ENCODE data around the gene L3MBTL2.
"Not testable (repeated sequence)": the region's sequence is repeated elsewhere in the genome, so short reads cannot be mapped to it uniquely, and the experiment has no call there.

The L3MBTL2 gene

GRCh38 chr22:41242396-41243117 lies 37.4 kb downstream of the L3MBTL2 start:
- no peak for FAIRE-seq

GRCh38 chr22:41243361-41243760 lies 38.2 kb downstream of the L3MBTL2 start:
- FAIRE-seq, result no peak

GRCh38 chr22:41245917-41246499 lies 40.9 kb downstream of the L3MBTL2 start:
- no peak for FAIRE-seq

GRCh38 chr22:41247703-41248102 lies 42.6 kb downstream of the L3MBTL2 start:
- no peak for FAIRE-seq

GRCh38 chr22:41248314-41248713 lies 43.2 kb downstream of the L3MBTL2 start:
- no peak for FAIRE-seq

- no peak for FAIRE-seq
Observed at GRCh38 chr22:41248758-41249157, 43.6 kb downstream of the L3MBTL2 start.

DNA sequence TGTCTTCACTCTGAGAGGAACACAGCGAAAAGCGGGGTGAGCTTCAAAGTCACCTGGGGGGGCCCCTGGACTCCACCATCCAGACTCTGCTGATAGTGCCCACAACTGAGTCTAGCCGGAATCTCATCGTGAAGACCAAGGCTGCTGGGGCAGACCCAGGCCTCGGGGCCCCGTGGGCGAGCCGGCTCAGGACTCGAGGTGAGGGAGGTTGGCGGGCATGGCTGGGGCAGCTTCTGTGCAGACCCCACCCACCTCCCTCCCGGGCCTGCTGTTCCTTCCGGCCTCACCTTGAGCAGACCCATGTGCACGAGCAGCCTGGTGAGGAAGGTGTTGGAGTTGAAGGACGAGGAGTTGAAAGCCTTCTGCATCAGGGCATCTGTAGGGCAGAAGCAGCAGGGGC lies 44.3 kb downstream of the L3MBTL2 start:
- no peak for FAIRE-seq

- no peak for FAIRE-seq
Observed at GRCh38 chr22:41250127-41250526, 45.0 kb downstream of the L3MBTL2 start.

DNA sequence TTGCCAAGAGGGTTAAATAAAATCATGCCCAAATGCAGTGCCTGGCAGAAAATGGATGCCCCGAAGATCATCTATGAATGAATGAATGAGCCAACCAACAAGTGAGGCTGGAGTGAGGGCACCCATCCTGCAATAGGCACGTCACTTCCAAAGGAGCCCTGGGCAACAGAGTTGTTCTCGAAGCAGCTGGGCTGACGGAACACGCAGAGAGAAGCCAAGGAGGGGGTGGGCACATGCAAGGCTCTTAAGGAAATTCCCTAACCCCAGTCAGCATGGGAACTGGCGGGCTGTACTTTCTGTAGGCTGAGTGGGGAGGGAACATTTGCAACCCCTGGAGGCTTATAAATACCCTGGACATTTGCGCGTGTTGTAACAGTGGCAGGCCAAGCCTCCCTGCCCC lies 47.3 kb downstream of the L3MBTL2 start:
- no peak for FAIRE-seq

- no peak for FAIRE-seq
Observed at GRCh38 chr22:41254230-41254629, 49.1 kb downstream of the L3MBTL2 start.

GRCh38 chr22:41256254-41257253 lies 51.4 kb downstream of the L3MBTL2 start:
- FAIRE-seq, result no peak

- FAIRE-seq, result no peak
Observed at GRCh38 chr22:41257696-41258095, 52.6 kb downstream of the L3MBTL2 start.

GRCh38 chr22:41259756-41260155 lies 54.6 kb downstream of the L3MBTL2 start:
- not testable (repeated sequence) for FAIRE-seq

- FAIRE-seq, result no peak
Observed at GRCh38 chr22:41260871-41261270, 55.8 kb downstream of the L3MBTL2 start.

DNA sequence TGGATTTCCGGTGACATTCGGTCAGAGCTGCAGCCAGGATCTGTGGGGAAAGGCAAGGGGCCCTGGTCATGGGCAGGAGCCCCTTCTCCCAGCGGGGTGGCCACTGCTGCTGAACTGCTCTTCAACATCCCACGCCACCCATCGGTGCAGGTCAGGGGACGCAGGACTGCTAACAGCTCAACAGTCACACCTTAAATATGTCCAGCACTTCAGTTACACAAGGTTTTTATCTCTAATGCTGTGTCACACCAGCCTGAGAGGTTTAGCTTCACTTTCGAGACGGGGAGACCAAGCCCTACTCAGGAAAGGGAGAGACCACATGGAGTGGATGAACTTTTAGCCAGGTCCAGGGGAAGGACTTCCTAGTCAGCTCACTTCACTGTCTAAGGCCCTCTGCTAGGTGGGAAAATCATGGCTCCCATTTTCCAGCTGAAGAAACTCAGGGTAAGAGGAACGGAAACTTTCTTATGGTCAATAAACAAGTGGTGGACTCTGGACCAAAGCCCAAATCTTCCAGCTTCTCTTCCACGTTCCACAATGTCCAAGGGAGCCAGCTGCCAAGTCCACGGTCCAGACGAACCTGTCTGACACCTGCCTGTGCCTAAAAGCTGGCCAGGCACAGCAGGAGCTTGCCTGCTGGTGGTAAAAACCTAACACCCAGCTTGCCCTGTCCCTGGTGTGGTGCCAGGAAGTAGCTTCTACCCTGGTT lies 56.6 kb downstream of the L3MBTL2 start:
- FAIRE-seq, result no peak

DNA sequence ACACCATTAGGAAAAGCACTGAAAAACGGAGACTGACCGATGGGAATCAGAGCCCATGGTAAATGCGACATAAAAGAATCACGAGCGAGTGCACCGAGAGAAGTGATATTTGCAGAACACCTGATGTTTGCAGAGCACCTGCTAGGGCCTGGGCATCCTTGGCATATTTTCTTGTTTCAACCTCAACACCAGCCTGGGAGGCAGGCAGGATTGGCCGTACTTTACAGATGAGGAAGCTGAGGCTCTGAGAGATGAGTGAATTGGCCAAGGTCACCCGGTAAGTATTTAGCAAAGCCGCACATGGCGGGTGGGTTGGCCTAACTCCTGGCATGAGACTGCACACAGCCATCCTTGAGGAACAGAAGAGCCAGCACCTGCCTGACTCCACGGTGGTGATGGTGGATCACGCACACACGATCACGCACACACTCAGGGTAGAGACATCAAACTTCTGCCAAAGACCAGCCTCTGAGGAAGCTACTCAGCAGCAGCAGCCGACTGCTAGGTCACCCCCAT lies 57.2 kb downstream of the L3MBTL2 start:
- no peak for FAIRE-seq

GRCh38 chr22:41263704-41264103 lies 58.6 kb downstream of the L3MBTL2 start:
- FAIRE-seq, result no peak

- no peak for FAIRE-seq
Observed at GRCh38 chr22:41264408-41264941, 59.4 kb downstream of the L3MBTL2 start.

- no peak for FAIRE-seq
Observed at GRCh38 chr22:41267958-41268357, 62.8 kb downstream of the L3MBTL2 start.

DNA sequence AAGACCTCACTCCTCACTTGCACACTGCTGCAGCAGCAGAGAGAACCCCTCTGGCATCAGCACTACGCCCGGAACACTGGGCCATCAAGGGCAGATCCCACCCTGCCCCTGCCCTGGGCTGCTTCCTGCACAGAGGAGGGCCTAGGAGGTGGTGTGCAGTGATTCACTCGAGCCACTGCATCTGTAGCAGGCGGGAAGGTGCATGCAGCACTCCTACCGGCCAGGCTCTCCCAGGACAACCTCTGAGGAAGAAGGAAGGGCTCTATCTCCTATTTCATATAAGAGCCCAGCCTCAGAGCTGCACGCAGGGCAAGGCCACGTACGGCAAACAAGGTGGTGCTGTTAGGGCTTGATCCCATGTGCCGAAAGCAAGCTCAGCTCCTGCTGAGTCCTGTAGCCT lies 66.7 kb downstream of the L3MBTL2 start:
- no peak for FAIRE-seq

DNA sequence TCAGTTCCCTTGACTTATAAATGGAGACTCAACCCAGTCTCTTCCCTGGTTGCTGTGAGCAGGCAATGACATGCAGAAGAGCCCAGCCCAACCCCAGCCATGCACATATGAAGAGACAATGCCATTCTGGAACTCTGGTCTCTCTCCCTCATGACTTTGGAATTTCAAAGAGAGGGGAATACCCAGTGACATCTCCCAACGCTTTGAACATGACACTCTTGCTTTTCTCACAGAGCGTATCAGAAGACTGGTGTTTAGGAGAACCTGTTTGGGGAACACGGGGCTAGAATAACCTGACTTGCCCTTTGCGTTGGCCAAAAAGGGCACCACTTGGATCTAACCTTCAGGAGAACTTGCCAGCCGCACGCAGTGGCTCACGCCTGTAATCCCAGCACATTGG lies 68.0 kb downstream of the L3MBTL2 start:
- no peak for FAIRE-seq

DNA sequence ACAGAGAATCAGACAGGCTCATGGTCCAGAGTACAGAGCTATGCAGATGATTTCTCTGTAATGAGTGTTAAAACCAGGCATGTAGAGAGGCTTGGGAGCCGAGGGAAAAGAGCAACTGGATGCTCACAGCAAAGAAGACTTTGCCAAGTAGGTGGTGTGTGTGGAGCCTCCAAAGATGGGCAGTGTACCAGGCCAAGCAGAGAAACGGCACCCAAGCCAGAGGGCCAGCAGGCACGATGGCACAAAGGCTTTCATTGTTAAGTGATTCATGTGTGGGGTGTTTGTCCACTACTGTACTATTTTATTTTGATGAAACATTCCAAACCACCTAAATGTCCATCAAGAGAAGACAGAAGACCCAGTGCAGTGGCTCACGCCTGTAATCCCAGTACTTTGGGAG lies 69.7 kb downstream of the L3MBTL2 start:
- no peak for FAIRE-seq

Measured in A204.1 (cell line).